Islet precursor cell (in vitro differentiated cells): Measurements from ENCODE around the gene PRKCE.
"Not testable (repeated sequence)": the region's sequence is repeated elsewhere in the genome, so short reads cannot be mapped to it uniquely, and the experiment has no call there.

Experiments
- DNase-seq: peaks from one replicate; pipeline ENCODE4 v3.0.0-alpha.2; 2018

PRKCE gene

GRCh38 chr2:45871541-45871940 is 220.1 kb downstream of the PRKCE start:
- no peak for DNase-seq

GRCh38 chr2:45872211-45872610 is 220.7 kb downstream of the PRKCE start:
- DNase-seq: no peak

- no peak for DNase-seq
These were observed 222.9 kb downstream of the PRKCE start for GRCh38 chr2:45874344-45874743.

GRCh38 chr2:45876611-45877010 is 225.1 kb downstream of the PRKCE start:
- no peak for DNase-seq

- DNase-seq: no peak
These were observed 227.9 kb downstream of the PRKCE start for GRCh38 chr2:45879406-45879805.

- no peak for DNase-seq
These were observed 228.5 kb downstream of the PRKCE start for GRCh38 chr2:45879936-45880335.

GRCh38 chr2:45881970-45882581 is 230.6 kb downstream of the PRKCE start:
- DNase-seq: no peak

GRCh38 chr2:45882707-45883602 is 231.5 kb downstream of the PRKCE start:
- DNase-seq: peak; percentile 63

- no peak for DNase-seq
These were observed 232.1 kb downstream of the PRKCE start for GRCh38 chr2:45883603-45884000.

GRCh38 chr2:45884126-45884525 is 232.7 kb downstream of the PRKCE start:
- DNase-seq: no peak

- DNase-seq: no peak
These were observed 233.7 kb downstream of the PRKCE start for GRCh38 chr2:45885171-45885621.

GRCh38 chr2:45886171-45886663 is 234.7 kb downstream of the PRKCE start:
- peak; percentile 65 for DNase-seq

GRCh38 chr2:45888167-45888566 is 236.7 kb downstream of the PRKCE start:
- DNase-seq: no peak

GRCh38 chr2:45888641-45889040 is 237.2 kb downstream of the PRKCE start:
- no peak for DNase-seq

- no peak for DNase-seq
These were observed 237.6 kb downstream of the PRKCE start for GRCh38 chr2:45889053-45889452.

GRCh38 chr2:45889620-45890370 is 238.3 kb downstream of the PRKCE start:
- DNase-seq: no peak

- not testable (repeated sequence) for DNase-seq
These were observed 238.8 kb downstream of the PRKCE start for GRCh38 chr2:45890371-45890646.

GRCh38 chr2:45890819-45891218 is 239.3 kb downstream of the PRKCE start:
- no peak for DNase-seq

GRCh38 chr2:45891719-45892424 is 240.4 kb downstream of the PRKCE start:
- DNase-seq: no peak

- no peak for DNase-seq
These were observed 240.9 kb downstream of the PRKCE start for GRCh38 chr2:45892425-45892745.

- no peak for DNase-seq
These were observed 241.3 kb downstream of the PRKCE start for GRCh38 chr2:45892757-45893156.

- no peak for DNase-seq
These were observed 242.7 kb downstream of the PRKCE start for GRCh38 chr2:45894211-45894610.

GRCh38 chr2:45895241-45895861 is 243.9 kb downstream of the PRKCE start:
- DNase-seq: no peak
